CD4-positive, alpha-beta T cell treated with Interleukin-17A for 1 hour (primary cell): Measurements from ENCODE around the gene CASP9.
"Not testable (repeated sequence)": the region's sequence is repeated elsewhere in the genome, so short reads cannot be mapped to it uniquely, and the experiment has no call there.

ENCODE experiments used
- DNase-seq: peaks from one replicate; pipeline ENCODE4 v3.0.0-alpha.2; 2020

CASP9 gene

DNA sequence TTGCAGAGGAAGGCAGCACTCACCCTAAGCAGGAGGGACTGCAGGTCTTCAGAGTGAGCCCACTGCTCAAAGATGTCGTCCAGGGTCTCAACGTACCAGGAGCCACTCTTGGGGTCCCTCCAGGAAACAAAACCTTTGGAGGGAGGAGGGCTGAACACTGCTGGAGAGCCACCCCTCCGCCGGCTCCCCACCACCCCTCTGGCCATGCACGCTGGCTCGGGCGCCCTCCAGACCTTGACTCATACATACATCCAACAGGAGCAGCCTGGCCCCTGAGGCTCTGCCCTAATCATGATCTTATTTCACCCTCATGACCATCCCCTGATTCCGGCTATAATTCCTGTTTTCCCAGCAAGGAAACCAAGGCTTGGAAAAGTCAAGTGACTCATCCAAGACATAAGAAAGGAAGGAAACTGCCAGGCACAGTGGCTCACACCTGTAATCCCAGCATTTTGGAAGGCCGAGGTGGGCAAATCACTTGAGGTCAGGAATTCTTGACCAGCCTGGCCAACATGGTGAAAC, 30.1 kb downstream of the CASP9 start:
- DNase-seq: no peak

DNA sequence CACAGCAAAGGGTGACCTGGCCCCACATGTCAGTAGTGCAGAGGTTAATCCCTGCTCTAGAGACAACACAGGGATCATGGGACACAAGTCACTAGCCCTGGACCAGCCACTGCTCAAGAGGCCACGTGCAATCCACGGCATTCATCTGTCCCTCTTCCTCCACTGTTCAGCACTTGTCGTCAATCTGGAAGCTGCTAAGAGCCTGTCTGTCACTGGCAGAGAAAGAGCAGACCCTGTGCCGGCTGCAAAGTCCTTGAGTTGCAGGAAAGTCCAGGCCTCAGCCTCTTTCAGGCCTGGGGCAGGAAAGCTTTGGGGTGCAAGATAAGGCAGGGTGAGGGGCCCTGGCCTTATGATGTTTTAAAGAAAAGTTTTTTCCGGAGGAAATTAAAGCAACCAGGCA, 31.4 kb downstream of the CASP9 start:
- no peak for DNase-seq

DNA sequence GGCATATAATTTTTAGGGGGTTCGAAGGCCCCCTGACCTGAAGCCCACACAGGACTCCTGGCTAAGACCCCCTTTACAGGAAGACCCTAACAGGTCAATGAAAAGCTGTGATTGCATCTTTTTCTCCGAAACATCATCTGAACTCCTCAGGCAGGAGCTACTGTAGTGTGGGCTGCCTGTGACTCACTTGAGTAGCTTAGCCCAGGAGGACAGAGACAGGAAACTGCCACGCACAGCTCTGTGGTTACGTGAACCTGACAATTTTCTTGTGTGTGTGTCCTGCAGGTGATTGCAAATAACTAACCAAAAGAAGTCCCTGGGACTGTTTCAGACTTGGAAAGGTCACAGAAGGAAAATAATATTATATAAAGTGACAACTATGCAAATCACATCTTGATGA, 33.0 kb downstream of the CASP9 start:
- not testable (repeated sequence) for DNase-seq

DNA sequence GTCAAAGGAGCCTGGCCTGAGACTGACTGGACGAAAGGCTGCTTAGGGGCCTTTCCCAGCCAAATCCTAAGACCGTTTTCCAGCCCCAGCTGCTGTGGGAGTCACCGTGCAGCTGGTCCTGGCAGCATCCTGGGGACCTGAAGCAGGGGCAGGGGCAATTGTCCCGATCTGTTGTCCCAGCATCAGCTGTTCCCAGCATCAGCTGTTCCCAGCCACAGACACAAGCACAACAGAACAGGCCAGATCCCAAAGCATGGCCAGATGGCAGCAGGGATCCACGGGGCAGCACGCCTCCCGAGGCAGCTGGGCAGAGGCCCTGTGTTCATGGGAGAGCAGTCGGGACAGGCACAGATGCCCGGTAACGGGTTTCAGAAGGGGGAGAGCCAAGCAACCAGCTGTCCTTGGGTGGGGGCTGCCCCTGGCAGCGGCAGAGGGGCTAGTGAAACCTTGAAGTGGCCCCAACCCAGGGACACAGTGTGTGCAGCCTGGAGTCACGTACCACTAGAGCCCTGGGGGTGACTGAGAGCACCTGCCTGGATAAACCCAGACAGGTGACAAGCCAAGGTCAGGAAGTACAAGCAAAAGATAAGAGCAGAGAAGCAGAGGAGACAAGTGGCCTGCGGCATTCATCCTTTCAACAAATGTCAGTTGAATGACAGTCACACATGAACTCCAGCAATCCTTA, 34.8 kb downstream of the CASP9 start:
- DNase-seq: no peak

DNA sequence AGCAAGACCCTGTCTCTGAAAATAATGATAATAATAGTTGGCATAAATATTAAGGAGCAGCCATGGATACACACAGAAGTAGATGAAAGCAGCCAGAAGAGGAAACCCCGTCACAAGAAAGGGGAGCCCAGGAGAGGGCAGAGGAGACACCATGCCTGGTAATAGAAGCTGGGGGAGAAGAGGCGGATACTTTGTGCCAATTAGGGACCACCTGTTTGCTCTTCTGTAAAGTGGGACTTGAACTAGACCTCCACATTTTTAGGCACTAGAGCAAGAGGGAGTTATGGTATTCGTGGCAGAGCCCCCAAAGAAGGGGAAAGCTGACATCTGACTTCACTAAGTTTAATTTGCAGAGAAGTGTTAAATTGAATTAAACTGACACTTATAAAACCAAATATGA, 35.6 kb downstream of the CASP9 start:
- no peak for DNase-seq

DNA sequence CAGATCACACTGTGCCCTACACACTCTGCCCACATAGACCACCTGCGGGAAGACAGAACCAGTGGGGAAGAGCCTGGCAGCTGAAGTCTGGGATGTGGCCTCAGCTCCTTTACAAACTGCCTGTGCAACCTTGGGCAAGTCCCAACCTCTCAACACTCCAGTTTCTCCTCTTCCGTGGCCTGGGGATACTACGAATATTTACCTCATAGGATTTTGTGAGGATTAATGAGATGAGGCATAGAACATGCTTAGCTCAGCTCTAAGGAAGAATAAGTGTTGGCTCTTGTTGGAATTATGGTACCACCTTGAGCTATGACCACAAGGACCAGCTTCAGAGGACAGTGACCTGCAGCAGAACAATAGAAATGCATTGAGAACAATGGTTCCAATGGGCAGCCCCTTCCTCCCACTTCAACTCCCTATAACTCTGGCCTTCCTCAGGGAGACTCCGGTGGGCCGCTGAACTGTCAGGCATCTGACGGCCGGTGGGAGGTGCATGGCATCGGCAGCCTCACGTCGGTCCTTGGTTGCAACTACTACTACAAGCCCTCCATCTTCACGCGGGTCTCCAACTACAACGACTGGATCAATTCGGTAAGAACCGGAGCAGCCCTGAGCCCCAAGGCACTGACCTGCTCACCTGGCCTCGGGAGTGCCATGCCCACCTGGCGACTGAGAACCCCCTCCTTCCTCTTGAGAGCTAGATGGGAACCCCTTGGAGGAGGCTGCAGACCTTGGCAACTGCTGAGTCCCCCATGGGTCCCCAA, 37.0 kb downstream of the CASP9 start:
- DNase-seq: not testable (repeated sequence)

DNA sequence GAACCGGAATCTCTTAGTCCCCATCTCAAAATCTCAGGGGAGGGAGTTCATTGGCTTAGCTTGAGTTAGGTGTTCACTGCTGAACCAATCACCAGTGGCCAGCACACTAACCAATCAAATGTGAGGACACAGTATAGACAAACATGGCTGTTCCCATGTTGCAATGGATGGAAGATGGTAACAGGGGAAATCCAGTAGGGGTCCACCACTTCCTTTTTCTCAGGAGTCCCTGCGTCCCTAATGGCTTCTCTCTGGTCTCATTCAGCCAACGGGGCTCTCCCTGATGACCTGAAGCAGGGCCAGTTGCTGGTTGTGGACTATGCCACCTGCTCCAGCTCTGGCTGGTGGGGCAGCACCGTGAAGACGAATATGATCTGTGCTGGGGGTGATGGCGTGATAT, 38.4 kb downstream of the CASP9 start:
- DNase-seq: no peak

DNA sequence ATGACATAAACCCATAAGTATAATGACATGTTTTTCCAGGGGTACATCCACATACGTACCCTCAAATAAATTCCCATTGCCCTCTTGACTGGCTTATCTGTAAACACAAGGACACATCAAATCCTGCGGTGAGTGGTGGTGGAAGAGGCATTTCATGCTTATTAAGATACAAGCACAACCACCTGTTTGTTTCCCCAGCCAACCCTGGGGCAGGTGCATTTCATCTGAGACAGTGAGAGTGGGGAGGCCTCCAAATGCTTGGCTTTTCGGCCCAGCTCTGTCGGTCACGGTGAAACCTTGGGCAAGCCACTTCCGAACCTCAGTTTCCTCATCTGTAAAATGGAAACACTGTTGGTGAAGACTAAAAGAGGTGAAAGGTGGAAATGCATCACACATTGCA, 39.6 kb downstream of the CASP9 start:
- DNase-seq: not testable (repeated sequence)

DNA sequence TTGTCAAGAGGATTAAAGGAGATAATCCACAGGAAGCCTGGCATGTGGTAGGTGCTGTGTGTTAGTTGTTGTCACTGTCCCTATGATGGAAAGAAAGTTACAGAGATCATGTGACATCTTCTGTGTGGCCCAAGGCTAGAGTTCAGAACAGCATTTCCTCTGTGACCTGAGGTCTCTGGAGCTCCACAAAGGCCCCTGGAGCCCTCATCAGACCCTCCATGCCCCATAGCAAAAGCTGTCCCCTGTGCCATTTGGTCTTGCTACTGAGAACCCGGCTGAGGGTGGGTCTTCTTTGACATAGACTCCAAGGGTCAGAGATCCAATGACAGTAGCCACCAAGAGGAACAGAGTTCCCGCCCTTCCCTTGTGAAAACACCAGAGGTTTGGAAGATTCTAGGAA, 40.0 kb downstream of the CASP9 start:
- DNase-seq: no peak

DNA sequence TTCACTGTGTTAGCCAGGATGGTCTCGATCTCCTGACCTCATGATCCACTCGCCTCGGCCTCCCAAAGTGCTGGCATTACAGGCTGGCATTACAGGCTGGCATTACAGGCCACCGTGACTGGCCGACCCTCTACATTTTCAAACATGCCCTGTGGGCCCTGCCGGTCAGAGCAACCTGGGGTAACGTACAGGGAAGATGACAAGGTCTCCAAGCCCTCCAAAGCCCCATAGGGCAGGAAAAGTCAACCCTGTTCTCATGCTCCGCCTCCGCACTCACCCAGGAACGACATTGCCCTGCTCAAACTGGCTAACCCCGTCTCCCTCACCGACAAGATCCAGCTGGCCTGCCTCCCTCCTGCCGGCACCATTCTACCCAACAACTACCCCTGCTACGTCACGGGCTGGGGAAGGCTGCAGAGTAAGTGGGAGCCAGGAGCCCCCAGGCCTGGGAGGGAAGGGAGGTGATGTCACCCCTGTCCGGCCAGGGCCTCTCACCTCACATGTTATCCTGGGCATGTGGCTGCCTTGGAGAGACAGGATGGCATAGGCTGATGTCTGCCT, 41.0 kb downstream of the CASP9 start:
- DNase-seq: not testable (repeated sequence)

DNA sequence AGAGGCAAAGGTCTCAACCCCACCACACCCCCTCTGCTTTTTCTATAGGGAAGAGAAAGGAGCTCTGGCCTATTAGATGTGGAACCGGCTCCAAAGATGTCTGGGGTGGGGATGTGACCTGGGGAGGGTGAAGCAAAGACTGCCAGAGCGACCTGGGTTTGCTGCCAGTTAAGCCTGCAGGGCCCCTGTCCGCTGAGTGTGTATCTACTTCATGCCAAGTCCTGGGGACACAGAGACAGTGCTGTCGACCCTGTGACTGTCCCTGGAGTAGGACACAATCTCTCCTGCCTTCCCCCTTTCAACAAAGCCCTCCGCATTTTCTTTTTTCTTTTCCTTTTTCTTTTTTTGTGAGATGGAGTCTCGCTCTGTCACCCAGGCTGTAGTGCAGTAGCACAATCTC, 41.6 kb downstream of the CASP9 start:
- not testable (repeated sequence) for DNase-seq

DNA sequence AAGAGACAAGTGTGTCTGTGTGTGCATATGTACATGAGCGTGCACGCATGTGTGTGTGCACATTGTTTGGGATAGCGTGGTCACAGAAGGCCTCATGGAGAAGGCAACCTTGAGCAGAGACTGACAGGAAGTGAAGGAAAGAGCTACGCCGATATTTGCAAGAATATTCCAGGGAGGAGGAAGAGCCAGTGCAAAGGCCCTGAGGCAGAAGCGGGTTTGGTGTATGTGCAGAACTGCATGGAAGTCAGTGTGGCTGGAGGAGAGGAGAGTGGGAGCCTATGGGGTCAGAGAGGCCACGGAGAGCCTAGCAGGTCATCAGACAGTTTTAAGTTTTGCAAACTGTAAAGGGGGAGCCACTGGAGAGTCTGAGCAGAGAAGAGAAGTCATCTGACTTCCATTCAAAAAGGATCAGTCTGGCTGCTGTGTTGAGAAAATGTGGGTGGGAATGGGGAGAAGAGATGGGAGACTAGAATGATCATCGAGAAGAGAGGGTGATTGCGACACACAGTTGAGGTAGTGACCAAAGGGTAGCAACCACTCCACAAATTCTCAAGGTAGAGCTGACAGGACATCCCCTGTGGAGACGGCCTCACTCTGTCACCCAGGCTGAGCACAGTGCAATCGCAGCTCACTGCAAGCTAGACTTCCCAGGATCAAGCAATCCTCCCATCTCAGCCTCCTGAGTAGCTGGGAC, 44.2 kb downstream of the CASP9 start:
- no peak for DNase-seq

DNA sequence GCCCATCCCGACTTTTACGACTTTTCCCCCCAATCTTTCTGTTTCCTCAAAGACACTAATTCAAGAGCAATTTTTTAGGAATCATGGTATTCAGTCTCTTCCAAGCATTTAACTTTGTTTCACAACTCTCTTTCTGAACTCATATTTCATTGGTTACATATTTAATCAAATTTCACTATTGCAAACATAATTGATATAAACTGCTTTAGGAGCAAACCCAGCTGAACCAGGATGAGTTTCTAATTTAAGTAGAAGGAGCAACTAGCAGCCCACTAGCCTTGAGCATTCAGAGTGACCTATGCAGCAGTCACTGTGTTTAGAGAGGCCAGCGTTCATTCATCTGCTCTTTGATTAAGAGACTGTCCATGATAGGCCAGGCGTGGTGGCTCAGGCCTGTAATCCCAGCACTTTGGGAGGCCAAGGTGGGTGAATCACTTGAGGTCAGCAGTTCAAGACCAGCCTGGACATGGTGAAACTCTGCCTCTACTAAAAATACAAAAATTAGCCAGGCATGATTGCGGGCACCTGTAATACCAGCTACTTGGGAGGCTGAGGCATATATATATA, 46.3 kb downstream of the CASP9 start:
- DNase-seq: no peak

DNA sequence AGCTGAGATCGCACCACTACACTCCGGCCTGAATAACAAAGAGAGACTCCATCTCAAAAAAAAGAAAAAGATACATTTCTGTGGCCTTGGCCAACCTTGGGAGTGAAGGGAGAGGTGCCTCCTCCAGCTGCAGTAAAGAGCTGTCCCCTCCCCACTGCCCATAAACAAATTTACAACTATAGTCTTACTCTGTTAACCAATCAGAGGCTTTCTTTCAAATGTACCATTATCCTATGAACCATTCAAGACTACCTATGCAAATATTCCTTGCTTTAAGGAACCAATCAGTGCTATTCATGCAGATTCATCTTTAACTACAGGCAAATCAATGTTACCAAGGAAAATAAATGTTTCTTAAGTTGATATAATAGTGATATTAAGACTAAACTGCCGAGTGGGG, 47.1 kb downstream of the CASP9 start:
- no peak for DNase-seq

DNA sequence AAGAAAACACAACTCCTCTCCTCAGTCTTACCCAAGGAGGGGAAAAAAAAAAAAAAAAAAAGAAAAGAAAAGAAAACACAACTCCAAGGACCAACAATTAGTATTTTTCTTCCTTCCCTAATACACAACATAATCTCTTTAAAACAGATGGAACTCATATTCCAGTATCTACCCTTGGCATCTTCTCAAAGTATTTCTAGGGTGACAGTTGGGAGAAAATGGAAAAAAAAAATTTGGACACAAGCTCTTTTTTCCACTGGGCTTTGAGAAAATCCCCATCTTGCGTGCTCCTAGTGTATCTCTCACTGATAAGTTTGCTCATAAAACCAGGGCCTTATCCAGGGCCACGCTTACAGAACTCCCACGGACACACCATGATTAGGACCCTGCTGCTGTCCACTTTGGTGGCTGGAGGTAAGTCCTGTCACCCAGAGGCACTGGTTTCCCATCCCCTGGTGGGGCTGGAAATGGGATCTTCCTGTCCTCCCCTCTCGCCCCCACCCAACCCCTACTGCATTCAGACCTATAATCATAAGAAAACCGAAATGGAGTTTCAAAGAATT, 48.2 kb downstream of the CASP9 start, which contains the start of gene CELA2B:
CELA2B (plus strand) TSS at position 353 of the 563 bp plus-strand sequence; CDS start at position 375, 22 bp downstream.
- DNase-seq: no peak

DNA sequence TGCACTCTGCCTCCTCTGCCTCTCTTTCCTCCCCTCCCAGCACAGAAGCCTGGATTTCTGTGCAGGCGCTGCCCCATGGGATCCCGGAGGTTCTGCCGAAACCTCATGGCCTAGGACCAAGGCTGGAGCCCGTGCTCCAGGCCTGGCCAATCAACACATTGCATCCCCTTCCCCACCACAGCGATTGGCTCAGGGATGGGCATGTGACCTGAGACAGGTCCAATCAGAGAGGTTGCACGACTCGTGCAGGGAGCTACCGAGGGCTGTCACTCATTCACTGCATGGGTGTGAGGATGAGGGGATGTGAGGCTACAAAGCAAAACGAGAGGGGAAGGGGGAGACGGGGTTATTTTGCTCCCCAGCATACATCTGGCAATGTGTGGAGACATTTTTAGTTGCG, 51.4 kb downstream of the CASP9 start:
- DNase-seq: no peak

DNA sequence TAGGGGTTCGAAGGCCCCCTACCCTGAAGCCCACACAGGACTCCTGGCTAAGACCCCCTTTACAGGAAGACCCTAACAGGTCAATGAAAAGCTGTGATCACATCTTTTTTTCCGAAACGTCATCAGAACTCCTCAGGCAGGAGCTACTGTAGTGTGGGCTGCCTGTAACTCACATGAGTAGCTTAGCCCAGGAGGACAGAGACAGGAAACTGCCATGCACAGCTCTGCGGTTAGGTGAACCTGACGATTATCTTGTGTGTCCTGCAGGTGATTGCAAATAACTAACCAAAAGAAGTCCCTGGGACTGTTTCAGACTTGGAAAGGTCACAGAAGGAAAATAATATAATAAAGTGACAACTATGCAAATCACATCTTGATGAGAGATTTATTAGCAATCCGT, 52.3 kb downstream of the CASP9 start:
- not testable (repeated sequence) for DNase-seq

DNA sequence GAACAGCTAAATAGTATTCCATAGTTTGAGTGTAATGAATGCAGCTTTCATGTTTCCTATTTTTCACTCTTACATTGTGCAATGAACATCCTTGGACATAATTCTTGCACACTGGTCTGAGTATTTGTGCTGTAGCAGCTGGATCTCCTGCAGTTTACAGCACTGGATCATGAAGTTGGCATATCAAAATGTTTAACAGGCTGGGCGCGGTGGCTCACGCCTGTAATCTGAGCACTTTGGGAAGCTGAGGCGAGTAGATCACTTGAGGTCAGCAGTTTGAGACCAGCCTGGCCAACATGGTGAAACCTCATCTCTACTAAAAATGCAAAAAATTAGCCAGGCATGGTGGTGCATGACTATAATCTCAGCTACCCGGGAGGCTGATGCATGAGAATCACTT, 52.9 kb downstream of the CASP9 start:
- DNase-seq: not testable (repeated sequence)

DNA sequence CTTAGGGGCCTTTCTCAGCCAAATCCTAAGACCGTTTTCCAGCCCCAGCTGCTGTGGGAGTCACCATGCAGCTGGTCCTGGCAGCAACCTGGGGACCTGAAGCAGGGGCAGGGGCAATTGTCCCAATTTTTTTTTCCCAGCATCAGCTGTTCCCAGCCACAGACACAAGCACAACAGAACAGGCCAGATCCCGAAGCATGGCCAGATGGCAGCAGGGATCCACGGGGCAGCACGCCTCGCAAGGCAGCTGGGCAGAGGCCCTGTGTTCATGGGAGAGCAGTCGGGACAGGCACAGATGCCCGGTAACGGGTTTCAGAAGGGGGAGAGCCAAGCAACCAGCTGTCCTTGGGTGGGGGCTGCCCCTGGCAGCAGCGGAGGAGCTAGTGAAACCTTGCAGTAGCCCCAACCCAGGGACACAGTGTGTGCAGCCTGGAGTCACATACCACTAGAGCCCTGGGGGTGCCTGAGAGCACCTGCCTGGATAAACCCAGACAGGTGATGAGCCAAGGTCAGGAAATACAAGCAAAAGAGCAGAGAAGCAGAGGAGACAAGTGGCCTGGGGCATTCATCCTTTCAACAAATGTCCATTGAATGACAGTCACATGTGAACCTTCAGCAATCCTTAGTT, 54.1 kb downstream of the CASP9 start:
- not testable (repeated sequence) for DNase-seq

DNA sequence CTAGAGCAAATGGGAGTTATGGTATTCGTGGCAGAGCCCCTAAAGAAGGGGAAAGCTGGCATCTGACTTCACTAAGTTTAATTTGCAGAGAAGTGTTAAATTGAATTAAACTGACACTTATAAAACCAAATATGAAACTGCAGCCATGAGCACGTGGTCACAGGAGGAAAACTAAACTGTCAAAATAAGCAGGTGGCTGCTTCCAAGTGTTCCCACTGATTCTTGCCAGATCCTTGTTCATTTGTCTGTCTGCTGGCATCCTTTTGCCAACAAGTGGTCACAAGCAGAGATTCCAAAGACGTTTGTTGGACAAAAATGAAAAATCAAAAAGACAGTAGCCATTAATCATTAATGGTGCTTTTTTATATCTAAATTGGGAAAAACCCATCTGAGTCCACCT, 54.7 kb downstream of the CASP9 start:
- DNase-seq: no peak

DNA sequence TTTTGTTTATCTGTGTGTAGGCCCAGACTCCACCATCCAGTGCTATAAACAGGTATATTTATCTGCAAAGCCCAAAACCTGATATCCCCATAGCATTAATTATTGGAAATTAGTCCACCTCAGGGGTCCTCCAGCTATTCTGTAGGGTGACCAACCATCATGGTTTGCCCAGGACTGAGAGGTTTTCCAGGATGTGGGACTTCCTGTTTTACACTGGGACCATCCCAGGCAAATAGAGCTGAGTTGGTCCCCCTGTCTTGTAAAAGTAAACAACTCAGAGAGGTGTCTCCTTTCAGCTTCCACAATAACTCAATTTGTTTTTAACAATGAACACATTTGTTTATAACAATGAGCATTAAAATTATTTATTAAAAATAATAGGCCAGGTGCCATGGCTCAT, 55.9 kb downstream of the CASP9 start:
- DNase-seq: no peak
